Left ventricle myocardium inferior (tissue), 1 donor: Measurements from ENCODE around the gene CAPSL. TPM values are rescaled to one million over a fixed set of nuclear protein-coding genes. Genes with fewer than 3 reads are reported as not detected.
"Not testable (repeated sequence)": the region's sequence is repeated elsewhere in the genome, so short reads cannot be mapped to it uniquely, and the experiment has no call there.

Experiments used
- DNase-seq: peaks from one replicate; pipeline ENCODE4 v3.0.0-alpha.2; 2020
- H3K27ac ChIP-seq: fragments of 200-600 bp; replicated peaks from 2 replicates; pipeline ENCODE4 v1.8.0; 2021
- H3K27me3 ChIP-seq: fragments of 200-600 bp; 2 replicates; pipeline ENCODE4 v1.8.0; 2021; ENCODE audit warnings: low read depth
- H3K36me3 ChIP-seq: fragments of 200-600 bp; 2 replicates; pipeline ENCODE4 v1.8.0; 2021
- H3K4me1 ChIP-seq: fragments of 200-600 bp; 2 replicates; pipeline ENCODE4 v1.8.0; 2021
- H3K4me3 ChIP-seq: fragments of 200-600 bp; 2 replicates; pipeline ENCODE4 v1.8.0; 2021; ENCODE audit warnings: mild to moderate bottlenecking, moderate library complexity
- H3K9me3 ChIP-seq: fragments of 200-600 bp; replicated peaks from 2 replicates; pipeline ENCODE4 v1.8.0; 2021
- intact Hi-C: fragments of 100-400 bp; cut with micrococcal nuclease; formaldehyde crosslinking; loops from one replicate; pipeline ENCODE4 v1.11.0; 2022
- total RNA-seq: library from RNA; stranded (reverse); fragmentation: NEBNext Ultra II Directional; extraction: Animal tissue kit (Norgen Biotek cat#: 25700); gene quantifications from one replicate; pipeline ENCODE4 v1.2.1, GENCODE V29; 2021
- TF ChIP-seq, protein P1 (sequence below): fragments of 200-600 bp; IDR thresholded peaks from 2 replicates; pipeline ENCODE4 v1.8.0; 2021; ENCODE audit warnings: antibody characterized with exemption, mild to moderate bottlenecking, borderline replicate concordance
- donor health status: DM: no; HTN: yes; CAD: no; lungs with severe emphysema.

The CAPSL gene
- total RNA-seq, 1 donor from 2014 or later: not detected

DNA sequence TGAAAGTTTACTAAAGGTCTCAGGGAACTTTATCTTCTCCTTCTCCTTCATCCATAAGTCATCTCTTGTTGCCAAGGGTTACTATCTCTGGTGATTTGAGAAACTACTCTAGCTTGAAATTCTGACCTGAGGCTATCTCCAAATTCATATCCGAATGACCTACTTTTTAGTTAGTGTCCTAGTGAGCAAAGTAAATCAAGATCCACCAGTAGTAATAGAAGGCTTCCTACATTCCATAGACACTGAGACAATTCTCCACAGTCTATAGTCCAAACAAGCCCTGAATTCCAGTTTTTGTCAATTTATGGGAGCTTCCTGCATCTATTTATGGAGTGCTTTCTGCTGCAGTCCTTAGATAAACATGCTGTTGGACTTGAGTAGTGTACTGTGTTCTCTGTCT, 76.7 kb downstream of the CAPSL start:
- Histone ChIP-seq H3K9me3 (peaks cover 3% of the 10 kb centered on the region), H3K36me3 (no peaks in the 10 kb centered on the region), H3K27ac (no peak overlapping the region), H3K4me1 (no peaks in the 10 kb centered on the region), H3K4me3 (no peak overlapping the region), H3K27me3 (no peaks in the 10 kb centered on the region)
- TF ChIP-seq, protein P1, sequence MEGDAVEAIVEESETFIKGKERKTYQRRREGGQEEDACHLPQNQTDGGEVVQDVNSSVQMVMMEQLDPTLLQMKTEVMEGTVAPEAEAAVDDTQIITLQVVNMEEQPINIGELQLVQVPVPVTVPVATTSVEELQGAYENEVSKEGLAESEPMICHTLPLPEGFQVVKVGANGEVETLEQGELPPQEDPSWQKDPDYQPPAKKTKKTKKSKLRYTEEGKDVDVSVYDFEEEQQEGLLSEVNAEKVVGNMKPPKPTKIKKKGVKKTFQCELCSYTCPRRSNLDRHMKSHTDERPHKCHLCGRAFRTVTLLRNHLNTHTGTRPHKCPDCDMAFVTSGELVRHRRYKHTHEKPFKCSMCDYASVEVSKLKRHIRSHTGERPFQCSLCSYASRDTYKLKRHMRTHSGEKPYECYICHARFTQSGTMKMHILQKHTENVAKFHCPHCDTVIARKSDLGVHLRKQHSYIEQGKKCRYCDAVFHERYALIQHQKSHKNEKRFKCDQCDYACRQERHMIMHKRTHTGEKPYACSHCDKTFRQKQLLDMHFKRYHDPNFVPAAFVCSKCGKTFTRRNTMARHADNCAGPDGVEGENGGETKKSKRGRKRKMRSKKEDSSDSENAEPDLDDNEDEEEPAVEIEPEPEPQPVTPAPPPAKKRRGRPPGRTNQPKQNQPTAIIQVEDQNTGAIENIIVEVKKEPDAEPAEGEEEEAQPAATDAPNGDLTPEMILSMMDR: no peak
- DNase-seq: no peak
- intact Hi-C loops: no loop called here

DNA sequence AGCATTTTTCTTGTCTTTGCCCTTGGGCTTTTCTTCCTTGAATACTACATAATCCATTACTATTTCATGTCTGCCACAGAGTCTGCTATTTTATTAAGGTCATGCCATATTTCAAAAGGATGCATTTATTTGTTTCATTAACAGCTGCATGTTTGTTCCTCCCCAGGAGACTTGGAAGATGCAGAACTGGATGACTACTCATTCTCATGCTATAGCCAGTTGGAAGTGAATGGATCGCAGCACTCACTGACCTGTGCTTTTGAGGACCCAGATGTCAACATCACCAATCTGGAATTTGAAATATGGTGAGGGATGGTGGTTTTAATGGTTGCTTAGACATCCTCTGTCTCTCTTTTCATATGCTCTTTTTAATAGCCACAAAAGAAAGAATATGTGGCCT, 77.7 kb downstream of the CAPSL start:
- intact Hi-C loops: no loop called here

DNA sequence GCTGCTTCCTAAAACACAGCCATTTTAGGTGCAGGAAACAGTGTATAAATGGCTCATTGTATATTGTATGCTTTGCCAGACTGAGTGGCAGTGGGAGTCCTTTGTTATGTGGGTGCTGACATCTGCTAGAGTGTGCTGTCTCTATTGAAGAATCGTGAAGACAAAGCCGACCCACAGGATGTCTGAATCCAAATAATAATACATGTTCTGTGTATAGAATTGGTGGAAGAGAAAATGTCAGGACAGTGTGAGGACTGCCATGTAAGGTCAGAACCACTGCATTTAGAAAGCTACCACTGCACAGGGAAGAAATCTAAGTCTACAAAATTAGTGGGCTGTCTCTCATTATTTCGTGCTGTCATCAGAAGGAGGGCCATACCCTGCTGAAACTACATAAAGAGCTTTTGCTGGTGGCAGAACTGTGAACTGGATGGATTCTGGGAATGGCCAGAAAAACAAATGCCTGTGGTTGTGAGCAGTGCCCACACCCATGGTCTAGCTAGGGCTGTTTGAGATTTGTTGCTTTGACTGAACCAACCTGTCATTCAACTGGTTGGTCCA, 79.2 kb downstream of the CAPSL start:
- no peaks in the 10 kb centered on the region for H3K27me3 ChIP-seq
- TF ChIP-seq, protein P1: no peak
- H3K4me3 ChIP-seq: no peak overlapping the region
- DNase-seq: no peak
- no peak overlapping the region for H3K27ac ChIP-seq
- no peaks in the 10 kb centered on the region for H3K4me1 ChIP-seq
- no peaks in the 10 kb centered on the region for H3K36me3 ChIP-seq
- peaks cover under 1% of the 10 kb centered on the region for H3K9me3 ChIP-seq
- intact Hi-C loops: no loop called here

More for the DNA sequence above, 77.7 kb downstream of the CAPSL start:
- no peaks in the 10 kb centered on the region for H3K4me1 ChIP-seq
- TF ChIP-seq, protein P1: no peak
- H3K36me3 ChIP-seq: no peaks in the 10 kb centered on the region
- H3K27ac ChIP-seq: no peak overlapping the region
- peaks cover 3% of the 10 kb centered on the region for H3K9me3 ChIP-seq
- no peak overlapping the region for H3K4me3 ChIP-seq
- no peak for DNase-seq
- no peaks in the 10 kb centered on the region for H3K27me3 ChIP-seq

DNA sequence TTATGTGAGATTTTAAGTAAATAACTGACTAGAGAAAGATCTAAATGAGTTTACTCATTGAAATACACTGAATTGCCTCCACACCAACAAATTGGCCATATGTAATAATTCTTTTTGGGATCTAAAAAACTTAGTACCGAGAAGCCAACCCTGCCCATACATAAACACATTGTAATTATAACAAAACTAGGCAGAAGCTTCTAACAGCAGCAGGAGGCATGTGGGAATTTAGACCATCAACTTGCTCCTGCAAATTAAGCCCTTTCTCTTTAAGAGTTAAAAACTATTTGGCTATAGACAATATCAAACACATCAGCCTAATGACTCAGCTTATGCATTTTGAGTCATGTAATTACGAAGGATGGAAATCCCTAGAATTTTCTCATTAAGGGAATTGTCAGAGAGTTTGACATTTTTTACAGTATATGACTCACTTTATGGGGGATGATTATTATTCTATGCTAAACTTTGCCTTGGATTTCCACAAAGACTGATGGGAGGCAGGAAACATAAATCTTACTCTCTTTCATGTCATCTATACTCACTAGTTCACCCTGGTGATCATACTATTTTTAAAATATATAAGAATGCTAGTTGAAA, 80.7 kb downstream of the CAPSL start:
- no peak overlapping the region for H3K4me3 ChIP-seq
- TF ChIP-seq, protein P1: no peak
- no peak for DNase-seq

DNA sequence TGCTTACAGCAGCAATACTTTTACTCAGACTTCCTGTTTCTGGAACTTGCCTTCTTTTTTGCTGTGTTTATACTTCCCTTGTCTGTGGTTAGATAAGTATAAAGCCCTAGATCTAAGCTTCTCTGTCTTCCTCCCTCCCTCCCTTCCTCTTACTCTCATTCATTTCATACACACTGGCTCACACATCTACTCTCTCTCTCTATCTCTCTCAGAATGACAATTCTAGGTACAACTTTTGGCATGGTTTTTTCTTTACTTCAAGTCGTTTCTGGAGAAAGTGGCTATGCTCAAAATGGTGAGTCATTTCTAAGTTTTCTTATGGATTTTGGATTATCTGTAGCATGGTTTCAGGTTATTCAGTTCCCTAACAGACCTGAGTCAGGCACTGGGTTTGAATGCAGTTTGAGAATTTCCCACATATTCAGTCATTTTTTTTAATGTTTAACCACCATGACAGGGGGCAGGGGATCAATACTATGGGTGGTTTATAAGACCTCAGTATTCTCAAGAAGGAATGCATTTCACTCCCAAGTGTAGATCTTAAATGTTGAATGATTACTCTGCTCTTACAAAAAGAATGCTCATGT, 81.6 kb downstream of the CAPSL start, which contains the start of gene IL7R:
TSS of gene IL7R (plus strand) at position 127 of the 587 bp plus-strand sequence. CDS start at position 214, 87 bp downstream.
- TF ChIP-seq, protein P1: no peak
- no peak within 1 kb of the TSS for H3K4me3 ChIP-seq
- no peaks in the 10 kb centered on the region for H3K9me3 ChIP-seq
- peaks cover 2% of the 10 kb centered on the region for H3K4me1 ChIP-seq
- no peak for DNase-seq
- intact Hi-C loops: no loop called here
- no peak within 1 kb of the TSS for H3K27ac ChIP-seq
- H3K36me3 ChIP-seq: no peaks in the 10 kb centered on the region
- H3K27me3 ChIP-seq: no peaks in the 10 kb centered on the region

More for the DNA sequence above, 80.7 kb downstream of the CAPSL start:
- intact Hi-C loops: no loop called here
- Histone ChIP-seq H3K36me3 (no peaks in the 10 kb centered on the region), H3K27me3 (no peaks in the 10 kb centered on the region), H3K27ac (no peak overlapping the region), H3K9me3 (no peaks in the 10 kb centered on the region), H3K4me1 (no peaks in the 10 kb centered on the region)

DNA sequence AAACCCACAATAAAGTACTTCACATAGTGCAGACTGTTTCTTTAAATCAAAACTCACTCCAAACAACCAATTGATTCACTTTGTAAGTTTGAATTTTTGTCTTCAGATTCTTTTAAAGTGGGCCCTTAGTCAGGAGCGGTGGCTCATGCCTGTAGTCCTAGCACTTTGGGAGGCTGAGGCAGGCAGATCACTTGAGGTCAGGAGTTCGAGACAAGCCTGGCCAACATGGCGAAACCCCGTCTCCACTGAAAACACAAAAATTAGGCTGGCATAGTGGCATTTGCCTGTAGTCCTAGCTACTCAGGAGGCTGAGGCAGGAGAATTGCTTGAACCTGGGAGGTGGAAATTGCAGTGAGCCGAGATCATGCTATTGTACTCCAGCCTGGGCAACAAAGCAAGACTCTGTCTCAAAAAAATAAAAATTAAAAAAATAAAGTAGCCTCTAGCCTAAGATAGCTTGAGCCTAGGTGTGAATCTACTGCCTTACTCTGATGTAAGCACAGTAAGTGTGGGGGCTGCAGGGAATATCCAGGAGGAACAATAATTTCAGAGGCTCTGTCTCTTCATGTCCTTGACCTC, 82.1 kb downstream of the CAPSL start:
- intact Hi-C loops, H3K9me3 ChIP-seq, H3K4me1 ChIP-seq, H3K27ac ChIP-seq, DNase-seq, H3K27me3 ChIP-seq, H3K4me3 ChIP-seq, H3K36me3 ChIP-seq: not testable (repeated sequence)
